ENCODE results near the gene PDGFB.

GRCh38 chr22:39269095-39269790 is 24.5 kb upstream of the PDGFB start:
- TF ChIP-seq CTCF (IDR thresholded peaks at IDR 0.05) (no peak), POLR2AphosphoS5 (IDR thresholded peaks at IDR 0.05) (no peak), POLR2A (IDR thresholded peaks at IDR 0.05) (no peak), EP300 (IDR thresholded peaks at IDR 0.05; ENCODE audit: low read depth) (no peak)

All from transverse colon (tissue), 4 donors.